Measurements from ENCODE around the gene KCNS3.

DNA sequence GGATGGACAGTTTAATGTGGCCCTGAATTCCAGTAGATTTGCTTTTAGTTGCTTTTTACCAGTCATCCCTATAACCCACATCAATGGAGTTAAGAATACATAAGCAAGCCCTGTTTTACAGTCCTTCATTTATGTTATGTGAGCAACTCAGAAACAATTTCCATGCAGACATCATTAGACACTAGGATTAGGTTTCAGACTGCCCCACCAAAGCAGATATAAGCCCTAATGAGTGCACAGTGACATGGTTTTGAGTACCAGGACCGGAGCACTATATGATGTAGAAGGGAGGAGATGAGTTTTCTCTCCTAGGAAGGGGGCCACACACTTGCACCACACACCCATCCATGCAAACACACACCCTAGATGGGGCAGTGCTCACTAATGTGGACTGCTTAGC, 15.5 kb downstream of the KCNS3 start:
- TF ChIP-seq, protein P1, sequence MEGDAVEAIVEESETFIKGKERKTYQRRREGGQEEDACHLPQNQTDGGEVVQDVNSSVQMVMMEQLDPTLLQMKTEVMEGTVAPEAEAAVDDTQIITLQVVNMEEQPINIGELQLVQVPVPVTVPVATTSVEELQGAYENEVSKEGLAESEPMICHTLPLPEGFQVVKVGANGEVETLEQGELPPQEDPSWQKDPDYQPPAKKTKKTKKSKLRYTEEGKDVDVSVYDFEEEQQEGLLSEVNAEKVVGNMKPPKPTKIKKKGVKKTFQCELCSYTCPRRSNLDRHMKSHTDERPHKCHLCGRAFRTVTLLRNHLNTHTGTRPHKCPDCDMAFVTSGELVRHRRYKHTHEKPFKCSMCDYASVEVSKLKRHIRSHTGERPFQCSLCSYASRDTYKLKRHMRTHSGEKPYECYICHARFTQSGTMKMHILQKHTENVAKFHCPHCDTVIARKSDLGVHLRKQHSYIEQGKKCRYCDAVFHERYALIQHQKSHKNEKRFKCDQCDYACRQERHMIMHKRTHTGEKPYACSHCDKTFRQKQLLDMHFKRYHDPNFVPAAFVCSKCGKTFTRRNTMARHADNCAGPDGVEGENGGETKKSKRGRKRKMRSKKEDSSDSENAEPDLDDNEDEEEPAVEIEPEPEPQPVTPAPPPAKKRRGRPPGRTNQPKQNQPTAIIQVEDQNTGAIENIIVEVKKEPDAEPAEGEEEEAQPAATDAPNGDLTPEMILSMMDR (conservative IDR thresholded peaks at IDR 0.05) = no peak
- no peak for TF ChIP-seq EZH2 (IDR thresholded peaks at IDR 0.05; ENCODE audit: low read depth)

Data from PC-9 (cell line).